H1 (cell line): ENCODE data around the gene C6orf52. TPM values are rescaled to one million over a fixed set of nuclear protein-coding genes. Genes with fewer than 3 reads are reported as not detected.

Experiments used
- CHD7 ChIP-seq: fragments of 300-600 bp; sonication (generic); IDR thresholded peaks from 2 replicates; pipeline ENCODE4 v1.7.1; 2012; ENCODE audit warnings: low read length, moderate library complexity, mild to moderate bottlenecking, inconsistent platforms; ENCODE audit not compliant: insufficient replicate concordance
- RAD21 ChIP-seq, 2 experiments: IDR thresholded peaks in 1 of 2; conservative IDR thresholded peaks in 1 of 2; 2 replicates each; pipeline ENCODE4 v1.6.1; 2011; ENCODE audit warnings: low read depth in 2 of 2, low read length in 2 of 2, improper control_type of control experiment in 1 of 2, inconsistent platforms in 1 of 2, mild to moderate bottlenecking in 1 of 2, moderate library complexity in 1 of 2
- SP4 ChIP-seq: IDR thresholded peaks from 2 replicates; pipeline ENCODE4 v1.6.1; 2012; ENCODE audit warnings: low read length, inconsistent platforms
- TAF1 ChIP-seq: IDR thresholded peaks from 2 replicates; pipeline ENCODE4 v1.6.1; 2011; ENCODE audit warnings: mild to moderate bottlenecking, low read depth, low read length
- TAF7 ChIP-seq: optimal IDR thresholded peaks from 2 replicates; pipeline ENCODE3; 2011; ENCODE audit warnings: low read depth, mild to moderate bottlenecking, inconsistent platforms, low read length, moderate library complexity, borderline replicate concordance
- USF2 ChIP-seq: IDR thresholded peaks from 2 replicates; pipeline ENCODE4 v1.6.1; 2011; ENCODE audit warnings: low read length, improper control_type of control experiment
- polyA plus RNA-seq, 7 experiments: library from polyadenylated mRNA; depleted of rRNA in 3 of 7; stranded (reverse) in 5 of 7; unstranded in 2 of 7; fragments of >200 nt in 5 of 7; fragments of 200-250 nt in 2 of 7; gene quantifications; 1 replicate in 5 of 7; 2 replicates in 1 of 7; 4 replicates in 1 of 7; pipeline versions ENCODE4 v1.2.1 to v1.2.3, GENCODE V29; 2011 to 2013; ENCODE audit warnings: missing spikeins in 2 of 7, mixed read lengths in 2 of 7
- total RNA-seq: library from RNA; stranded (reverse); fragmentation: NEBNext Ultra II Directional; extraction: Animal tissue kit (Norgen Biotek cat#: 25700); gene quantifications from 2 replicates; pipeline ENCODE4 v1.2.1, GENCODE V29; 2021
- TF ChIP-seq, protein P1 (sequence below): IDR thresholded peaks from 2 replicates; pipeline ENCODE4 v1.6.1; 2012; ENCODE audit warnings: low read length, inconsistent platforms

C6orf52 gene
- total and polyA plus RNA-seq, 2 of the 8 experiments (the other 6 are each of a cell fraction or from before 2014, with no cell fraction given): 1.5 to 3.1 TPM

DNA sequence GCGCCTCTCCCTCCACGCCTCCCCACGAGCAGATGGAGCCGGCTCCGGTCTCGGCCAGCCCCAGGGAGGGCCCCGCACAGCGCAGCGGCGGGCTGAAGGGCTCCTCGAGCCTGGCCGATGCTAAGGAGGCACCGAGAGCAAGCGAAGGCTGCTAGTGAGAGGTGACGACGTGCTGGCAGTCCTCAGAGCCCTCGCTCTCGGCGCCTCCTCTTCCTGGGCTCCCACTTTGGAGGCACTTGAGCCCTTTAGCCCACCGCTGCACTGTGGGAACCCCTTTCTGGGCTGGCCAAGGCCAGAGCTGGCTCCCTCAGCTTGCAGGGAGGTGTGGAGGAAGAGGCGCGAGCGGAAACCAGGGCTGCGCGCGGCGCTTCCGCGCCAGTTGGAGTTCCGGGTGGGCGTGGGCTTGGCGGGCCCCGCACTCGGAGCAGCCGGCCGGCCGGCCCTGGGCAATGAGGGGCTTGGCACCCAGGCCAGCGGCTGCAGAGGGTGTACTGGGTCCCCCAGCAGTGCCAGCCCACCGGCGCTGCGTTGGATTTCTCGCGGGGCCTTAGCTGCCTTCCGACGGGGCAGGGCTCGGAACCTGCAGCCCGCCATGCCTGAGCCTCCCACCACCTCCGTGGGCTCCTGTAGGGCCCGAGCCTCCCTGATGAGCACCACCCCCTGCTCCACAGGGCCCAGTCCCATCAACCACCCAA is 26.0 kb upstream of the C6orf52 start (continued):
- TF ChIP-seq CHD7 (no peak), TAF7 (no peak), TAF1 (no peak), RAD21 (IDR thresholded peaks at IDR 0.05 in 1 of 2, conservative IDR thresholded peaks at IDR 0.05 in 1 of 2; ENCODE audit: low read depth in 2 of 2, low read length in 2 of 2) (no peak), USF2 (no peak), SP4 (no peak)
- TF ChIP-seq, protein P1, sequence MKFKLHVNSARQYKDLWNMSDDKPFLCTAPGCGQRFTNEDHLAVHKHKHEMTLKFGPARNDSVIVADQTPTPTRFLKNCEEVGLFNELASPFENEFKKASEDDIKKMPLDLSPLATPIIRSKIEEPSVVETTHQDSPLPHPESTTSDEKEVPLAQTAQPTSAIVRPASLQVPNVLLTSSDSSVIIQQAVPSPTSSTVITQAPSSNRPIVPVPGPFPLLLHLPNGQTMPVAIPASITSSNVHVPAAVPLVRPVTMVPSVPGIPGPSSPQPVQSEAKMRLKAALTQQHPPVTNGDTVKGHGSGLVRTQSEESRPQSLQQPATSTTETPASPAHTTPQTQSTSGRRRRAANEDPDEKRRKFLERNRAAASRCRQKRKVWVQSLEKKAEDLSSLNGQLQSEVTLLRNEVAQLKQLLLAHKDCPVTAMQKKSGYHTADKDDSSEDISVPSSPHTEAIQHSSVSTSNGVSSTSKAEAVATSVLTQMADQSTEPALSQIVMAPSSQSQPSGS: no peak
